GM12865 (cell line): Measurements from ENCODE around the gene C11orf58.

Experiments used
- DNase-seq: peaks from one replicate; pipeline ENCODE4 v3.0.0; 2010; ENCODE audit warnings: low read depth
- H3K4me3 ChIP-seq: 2 replicates; pipeline ENCODE4 v1.5.1; 2011; ENCODE audit warnings: mild to moderate bottlenecking, low read depth, low read length, control low read depth
- TF ChIP-seq, protein P1 (sequence below): IDR thresholded peaks from 2 replicates; pipeline ENCODE4 v1.5.1; 2011; ENCODE audit warnings: low read length, control low read depth, low read depth, inconsistent platforms; ENCODE audit not compliant: insufficient read depth; ENCODE audit errors: missing control alignments

Gene C11orf58

GRCh38 chr11:16800382-16800781, 61.9 kb downstream of the C11orf58 start:
- no peak for DNase-seq
- H3K4me3 ChIP-seq: no peak overlapping the region
- TF ChIP-seq, protein P1, sequence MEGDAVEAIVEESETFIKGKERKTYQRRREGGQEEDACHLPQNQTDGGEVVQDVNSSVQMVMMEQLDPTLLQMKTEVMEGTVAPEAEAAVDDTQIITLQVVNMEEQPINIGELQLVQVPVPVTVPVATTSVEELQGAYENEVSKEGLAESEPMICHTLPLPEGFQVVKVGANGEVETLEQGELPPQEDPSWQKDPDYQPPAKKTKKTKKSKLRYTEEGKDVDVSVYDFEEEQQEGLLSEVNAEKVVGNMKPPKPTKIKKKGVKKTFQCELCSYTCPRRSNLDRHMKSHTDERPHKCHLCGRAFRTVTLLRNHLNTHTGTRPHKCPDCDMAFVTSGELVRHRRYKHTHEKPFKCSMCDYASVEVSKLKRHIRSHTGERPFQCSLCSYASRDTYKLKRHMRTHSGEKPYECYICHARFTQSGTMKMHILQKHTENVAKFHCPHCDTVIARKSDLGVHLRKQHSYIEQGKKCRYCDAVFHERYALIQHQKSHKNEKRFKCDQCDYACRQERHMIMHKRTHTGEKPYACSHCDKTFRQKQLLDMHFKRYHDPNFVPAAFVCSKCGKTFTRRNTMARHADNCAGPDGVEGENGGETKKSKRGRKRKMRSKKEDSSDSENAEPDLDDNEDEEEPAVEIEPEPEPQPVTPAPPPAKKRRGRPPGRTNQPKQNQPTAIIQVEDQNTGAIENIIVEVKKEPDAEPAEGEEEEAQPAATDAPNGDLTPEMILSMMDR: no peak

GRCh38 chr11:16801288-16801980, 63.0 kb downstream of the C11orf58 start:
- TF ChIP-seq, protein P1: no peak
- H3K4me3 ChIP-seq: no peak overlapping the region
- no peak for DNase-seq

GRCh38 chr11:16804104-16804947, 65.9 kb downstream of the C11orf58 start:
- DNase-seq: no peak
- H3K4me3 ChIP-seq: no peak overlapping the region
- TF ChIP-seq, protein P1: no peak

- DNase-seq: no peak
- no peak overlapping the region for H3K4me3 ChIP-seq
- TF ChIP-seq, protein P1: no peak
Observed at GRCh38 chr11:16805938-16806337, 67.5 kb downstream of the C11orf58 start.

DNA sequence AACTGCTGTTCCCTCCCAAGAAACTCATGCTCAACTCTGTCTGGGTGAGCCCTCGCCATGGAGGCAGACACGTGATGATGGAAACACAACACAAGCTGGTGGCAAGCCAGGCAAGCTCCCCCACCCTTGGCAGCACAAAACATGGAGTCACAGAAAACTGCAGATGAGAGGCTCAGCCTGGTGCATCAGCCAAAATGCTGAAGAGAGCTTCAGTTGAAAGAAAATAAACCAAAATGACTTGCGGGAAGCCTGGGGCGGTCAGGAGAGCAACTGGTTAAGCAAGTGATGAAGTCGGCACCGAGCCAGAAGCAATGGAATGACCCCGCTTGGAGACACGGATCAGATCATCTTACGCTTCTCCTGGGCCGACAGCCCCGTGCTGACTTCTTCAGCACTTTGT, 68.3 kb downstream of the C11orf58 start:
- TF ChIP-seq, protein P1: no peak
- H3K4me3 ChIP-seq: no peak overlapping the region
- no peak for DNase-seq

DNA sequence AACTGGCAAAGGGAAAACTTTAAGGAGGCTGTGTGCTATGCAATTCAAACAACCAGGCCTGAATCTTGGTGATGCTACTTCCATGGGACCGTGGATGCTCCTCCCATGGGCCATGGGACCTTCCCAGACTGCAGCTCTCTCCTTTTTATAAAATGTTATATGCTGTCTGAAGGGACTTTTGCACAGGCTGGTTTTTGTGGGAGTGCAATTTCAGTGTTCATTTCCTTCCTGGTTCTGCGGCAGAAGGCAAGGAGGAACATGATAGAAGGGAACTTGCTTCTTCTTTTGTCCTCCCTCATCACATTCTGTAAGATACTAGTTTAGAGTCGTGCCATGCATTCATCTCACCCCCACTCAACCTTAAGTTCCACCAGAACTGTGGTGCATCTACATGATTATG, 68.9 kb downstream of the C11orf58 start:
- TF ChIP-seq, protein P1: no peak
- no peak overlapping the region for H3K4me3 ChIP-seq
- no peak for DNase-seq
